AG04450 (cell line): ENCODE measurements around the gene PLXNA4. TPM values are rescaled to one million over a fixed set of nuclear protein-coding genes. Genes with fewer than 3 reads are reported as not detected.

Experiments used
- CTCF ChIA-PET: fragments of 300-600, 350-600 bp; formaldehyde crosslinking; extraction: SDS; loops from one replicate; lab custom pipeline; 2022; ENCODE audit warnings: antibody characterized with exemption, inconsistent platforms; lab: Charles Lee
- POLR2A ChIA-PET: fragments of 350-600 bp; formaldehyde crosslinking; extraction: SDS; loops from one replicate; lab custom pipeline; 2021; ENCODE audit warnings: antibody characterized with exemption, inconsistent platforms; lab: Yijun Ruan, JAX
- DNase-seq: peaks from one replicate; pipeline ENCODE4 v3.0.0-alpha.2; 2011; ENCODE audit warnings: low read depth, low spot score
- H3K27ac ChIP-seq: one replicate; pipeline ENCODE4 v1.5.1; 2012; ENCODE audit warnings: low read depth, low read length, control low read depth
- H3K27me3 ChIP-seq: one replicate; pipeline ENCODE4 v1.6.0; 2012; ENCODE audit warnings: low read length; ENCODE audit not compliant: control insufficient read depth, insufficient read depth
- H3K4me3 ChIP-seq: 2 replicates; pipeline ENCODE4 v1.5.1; 2011; ENCODE audit warnings: mild to moderate bottlenecking, low read depth, low read length, control low read depth
- H3K9me3 ChIP-seq: 2 replicates; pipeline ENCODE4 v1.5.1; 2012; ENCODE audit warnings: low read length; ENCODE audit not compliant: control insufficient read depth, insufficient read depth
- CTCF ChIP-seq: IDR thresholded peaks from 2 replicates; pipeline ENCODE4 v1.5.1; 2011; ENCODE audit warnings: low read depth, low read length, control low read depth, inconsistent platforms
- polyA plus RNA-seq: library from polyadenylated mRNA; depleted of rRNA; stranded (reverse); fragments of >200 nt; gene quantifications from 2 replicates; pipeline ENCODE4 v1.2.3, GENCODE V29; 2011

PLXNA4 gene
- polyA plus RNA-seq, 1 experiment, result 0.05 TPM

DNA sequence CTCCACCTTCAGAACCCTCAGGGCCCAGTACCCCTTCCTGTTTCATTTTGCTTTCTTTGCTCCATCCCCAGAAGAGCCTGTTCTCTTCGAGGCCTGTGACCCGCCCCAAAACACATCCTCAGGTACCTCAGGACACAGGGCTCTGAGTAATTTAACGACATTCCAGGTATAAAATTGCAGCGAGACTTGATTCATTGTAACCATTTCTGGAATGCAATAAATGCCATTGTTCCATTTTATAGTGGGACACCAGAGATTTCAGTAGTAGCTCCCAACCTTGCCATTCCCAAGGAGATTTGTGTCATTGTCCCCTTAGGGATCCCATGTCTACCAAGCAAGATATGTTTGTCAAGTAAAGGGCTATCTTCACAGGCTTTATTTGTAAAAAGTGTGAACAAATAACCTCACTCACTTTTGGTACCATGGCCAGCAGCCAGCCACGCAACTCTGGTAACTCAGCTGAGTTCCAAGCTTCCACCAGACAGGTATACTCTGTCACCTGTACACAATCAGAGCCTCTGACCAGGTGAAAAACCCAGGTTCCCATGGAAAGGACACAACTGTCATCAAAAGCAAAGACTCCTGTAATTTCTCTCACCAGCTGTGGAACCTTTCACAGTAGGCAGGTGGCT is 441.3 kb downstream of the PLXNA4 start:
- no peak for DNase-seq
- ChIA-PET CTCF (no interaction called here), POLR2A (no interaction called here)
- TF ChIP-seq CTCF, result no peak
- Histone ChIP-seq H3K9me3 (no peaks in the 10 kb centered on the region), H3K27ac (no peak overlapping the region), H3K27me3 (no peaks in the 10 kb centered on the region), H3K4me3 (no peak overlapping the region)

DNA sequence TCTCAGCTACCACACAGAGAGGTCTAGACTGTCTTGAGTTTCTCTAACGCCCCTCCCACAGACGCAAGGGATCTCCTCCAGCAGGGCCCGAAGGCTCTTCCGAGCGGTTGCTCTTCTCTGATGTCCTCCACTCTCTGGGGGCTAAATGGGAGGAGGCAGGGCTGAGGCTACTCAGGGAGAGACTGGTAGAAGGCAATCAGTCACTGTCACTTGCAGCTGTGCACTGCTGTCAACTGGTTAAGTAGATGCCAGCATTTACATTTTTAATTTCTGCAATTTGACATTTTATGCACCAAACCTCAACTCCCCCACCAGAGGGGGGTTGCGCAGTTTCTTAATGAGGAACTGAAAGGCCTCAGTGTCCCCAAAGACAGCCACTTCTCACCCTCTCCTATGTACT is 442.8 kb downstream of the PLXNA4 start:
- Histone ChIP-seq H3K4me3 (no peak overlapping the region), H3K27me3 (no peaks in the 10 kb centered on the region), H3K27ac (no peak overlapping the region), H3K9me3 (no peaks in the 10 kb centered on the region)
- ChIA-PET POLR2A (no interaction called here), CTCF (no interaction called here)
- TF ChIP-seq CTCF, result no peak
- no peak for DNase-seq

GRCh38 chr7:132131196-132131595 is 445.1 kb downstream of the PLXNA4 start:
- H3K9me3 ChIP-seq, result no peaks in the 10 kb centered on the region
- no peak overlapping the region for H3K4me3 ChIP-seq
- H3K27me3 ChIP-seq, result no peaks in the 10 kb centered on the region
- DNase-seq, result no peak
- ChIA-PET CTCF (no interaction called here), POLR2A (no interaction called here)
- TF ChIP-seq CTCF, result no peak
- no peak overlapping the region for H3K27ac ChIP-seq

GRCh38 chr7:132130497-132130896 is 445.8 kb downstream of the PLXNA4 start:
- no peak for DNase-seq
- no peak overlapping the region for H3K27ac ChIP-seq
- ChIA-PET POLR2A (no interaction called here), CTCF (no interaction called here)
- H3K4me3 ChIP-seq, result no peak overlapping the region
- no peaks in the 10 kb centered on the region for H3K27me3 ChIP-seq
- TF ChIP-seq CTCF, result no peak
- H3K9me3 ChIP-seq, result no peaks in the 10 kb centered on the region

- ChIA-PET CTCF (no interaction called here), POLR2A (no interaction called here)
- no peaks in the 10 kb centered on the region for H3K9me3 ChIP-seq
- H3K27ac ChIP-seq, result no peak overlapping the region
- TF ChIP-seq CTCF, result no peak
- no peak for DNase-seq
- peaks cover 4% of the 10 kb centered on the region for H3K27me3 ChIP-seq
- no peak overlapping the region for H3K4me3 ChIP-seq
These were observed 450.2 kb downstream of the PLXNA4 start for GRCh38 chr7:132125872-132126595.
